Gastroesophageal sphincter (tissue), 3 donors: ENCODE measurements around the gene DNAJB8.
A peak's percentile ranks its signal among the peaks of the same experiment; 100 is the strongest.

Experiments
- POLR2A ChIP-seq, 2 donors: fragments of 450-650 bp; IDR thresholded peaks; one replicate each; pipeline ENCODE4 v1.6.1; 2017; ENCODE audit warnings: antibody characterized with exemption in 2 of 2, mild to moderate bottlenecking in 2 of 2, moderate library complexity in 1 of 2
- POLR2AphosphoS5 ChIP-seq: sonication (generic); formaldehyde crosslinking; IDR thresholded peaks from one replicate; pipeline ENCODE4 v1.6.1; 2017; ENCODE audit warnings: antibody characterized with exemption
- TF ChIP-seq, protein P1 (sequence below), 4 experiments: fragments of 200-600 bp in 2 of 4; fragments of 450-650 bp in 2 of 4; sonication (generic) in 1 of 4; IDR thresholded peaks; one replicate each; pipeline ENCODE4 v1.5.1; 2017 to 2019; ENCODE audit warnings: antibody characterized with exemption in 4 of 4, mild to moderate bottlenecking in 2 of 4, moderate library complexity in 2 of 4

DNA sequence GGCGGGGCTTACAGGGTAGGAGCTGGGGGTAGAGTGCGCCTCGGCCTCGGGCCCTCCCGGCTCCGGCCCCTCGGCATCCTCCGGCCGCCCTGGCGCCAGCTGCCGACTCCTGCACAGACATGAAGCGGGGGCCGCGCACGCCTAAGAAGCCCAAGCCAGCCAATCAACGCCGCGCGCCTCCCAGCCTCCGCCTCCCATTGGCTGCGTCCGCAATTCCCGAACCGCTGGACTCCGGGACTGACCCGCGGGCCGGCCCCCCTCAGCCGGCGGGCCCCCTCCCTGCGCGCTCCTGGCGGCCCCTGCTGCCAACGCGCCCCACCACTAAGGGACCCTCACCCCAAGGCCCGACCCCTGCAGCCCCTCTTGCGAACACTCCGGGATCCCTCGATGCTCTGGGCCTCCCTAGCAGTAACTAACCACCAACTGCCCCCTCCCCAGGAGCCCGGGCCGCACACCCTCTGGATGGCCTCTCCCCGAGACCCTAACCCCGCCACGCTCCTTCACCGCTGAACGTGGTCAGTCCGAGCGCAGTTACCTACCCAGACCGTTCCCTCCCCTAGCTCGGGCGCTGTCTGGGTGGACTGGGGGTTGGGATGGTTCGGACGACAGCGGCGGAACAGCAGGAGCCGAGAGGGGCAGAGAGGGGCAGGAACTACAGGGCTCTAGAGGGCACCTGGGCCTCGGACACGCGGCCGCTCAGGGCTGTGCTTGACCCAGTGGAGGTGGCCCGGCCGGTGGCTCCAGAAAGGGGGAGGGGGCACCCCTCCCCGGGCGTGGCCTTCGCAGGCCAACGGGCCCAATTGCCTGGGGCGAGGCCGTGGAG, 21.3 kb upstream of the DNAJB8 start:
- TF ChIP-seq, protein P1, sequence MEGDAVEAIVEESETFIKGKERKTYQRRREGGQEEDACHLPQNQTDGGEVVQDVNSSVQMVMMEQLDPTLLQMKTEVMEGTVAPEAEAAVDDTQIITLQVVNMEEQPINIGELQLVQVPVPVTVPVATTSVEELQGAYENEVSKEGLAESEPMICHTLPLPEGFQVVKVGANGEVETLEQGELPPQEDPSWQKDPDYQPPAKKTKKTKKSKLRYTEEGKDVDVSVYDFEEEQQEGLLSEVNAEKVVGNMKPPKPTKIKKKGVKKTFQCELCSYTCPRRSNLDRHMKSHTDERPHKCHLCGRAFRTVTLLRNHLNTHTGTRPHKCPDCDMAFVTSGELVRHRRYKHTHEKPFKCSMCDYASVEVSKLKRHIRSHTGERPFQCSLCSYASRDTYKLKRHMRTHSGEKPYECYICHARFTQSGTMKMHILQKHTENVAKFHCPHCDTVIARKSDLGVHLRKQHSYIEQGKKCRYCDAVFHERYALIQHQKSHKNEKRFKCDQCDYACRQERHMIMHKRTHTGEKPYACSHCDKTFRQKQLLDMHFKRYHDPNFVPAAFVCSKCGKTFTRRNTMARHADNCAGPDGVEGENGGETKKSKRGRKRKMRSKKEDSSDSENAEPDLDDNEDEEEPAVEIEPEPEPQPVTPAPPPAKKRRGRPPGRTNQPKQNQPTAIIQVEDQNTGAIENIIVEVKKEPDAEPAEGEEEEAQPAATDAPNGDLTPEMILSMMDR (IDR thresholded peaks at IDR 0.05) = no peak
- TF ChIP-seq POLR2A (IDR thresholded peaks at IDR 0.05) = peak; percentile 59 to 65
- TF ChIP-seq POLR2AphosphoS5 = peak; percentile 33
